Adrenal gland (tissue), 12 donors: ENCODE measurements around the gene CCDC134. TPM values are rescaled to one million over a fixed set of nuclear protein-coding genes. Genes with fewer than 3 reads are reported as not detected.
A peak's percentile ranks its signal among the peaks of the same experiment; 100 is the strongest.

Experiments used
- DNase-seq, 7 donors: peaks; one replicate each; pipeline ENCODE4 v3.0.0-alpha.2; 2019 to 2020
- H3K27ac ChIP-seq, 5 donors: fragments of 200-600 bp; sonication (generic) in 4 of 5; 1 replicate in 3 of 5; 2 replicates in 2 of 5; pipeline versions ENCODE4 v1.5.1 to v1.8.0; 2016 to 2020; ENCODE audit warnings: mild to moderate bottlenecking in 1 of 5
- H3K27me3 ChIP-seq: fragments of 200-600 bp; 2 replicates; pipeline ENCODE4 v1.8.0; 2021
- H3K36me3 ChIP-seq, 2 donors: fragments of 200-600 bp; replicated peaks in 1 of 2; 1 replicate in 1 of 2; 2 replicates in 1 of 2; pipeline versions ENCODE4 v1.5.1 to v1.8.0; 2018 to 2022
- H3K4me1 ChIP-seq, 2 donors: fragments of 200-600 bp; replicated peaks in 1 of 2; 1 replicate in 1 of 2; 2 replicates in 1 of 2; pipeline versions ENCODE4 v1.5.1 to v1.8.0; 2018 to 2021
- H3K4me3 ChIP-seq, 4 donors: fragments of 200-600 bp; sonication (generic) in 3 of 4; one replicate each; pipeline ENCODE4 v1.5.1; 2016 to 2018
- H3K9me3 ChIP-seq, 3 donors: fragments of 200-600 bp; sonication (generic) in 1 of 3; replicated peaks in 1 of 3; 1 replicate in 2 of 3; 2 replicates in 1 of 3; pipeline versions ENCODE4 v1.5.1 to v1.8.0; 2016 to 2021
- CTCF ChIP-seq, 6 experiments: fragments of 450-650 bp in 4 of 6; fragments of 200-600 bp in 2 of 6; sonication (generic) in 1 of 6; IDR thresholded peaks; 1 replicate in 5 of 6; 2 replicates in 1 of 6; pipeline versions ENCODE4 v1.5.1 to v1.8.0; 2016 to 2021; ENCODE audit warnings: antibody characterized with exemption in 6 of 6, mild to moderate bottlenecking in 2 of 6, moderate library complexity in 1 of 6
- POLR2A ChIP-seq, 2 donors: fragments of 450-650 bp; IDR thresholded peaks; one replicate each; pipeline ENCODE4 v1.6.1; 2017; ENCODE audit warnings: antibody characterized with exemption in 2 of 2, mild to moderate bottlenecking in 2 of 2, moderate library complexity in 1 of 2
- WGBS, 4 donors: extraction: QIAGEN DNeasy Blood & Tissue Kit in 2 of 4; methylation state at CpG; one replicate each; pipeline versions ENCODE4 v1.1.5 to v1.1.7; 2013 to 2017; 5-methylcytosine and 5-hydroxymethylcytosine counted together
- intact Hi-C, 2 donors: fragments of 100-400 bp; cut with DNase I; formaldehyde crosslinking; loops; one replicate each; pipeline versions ENCODE4 v1.14.1 to v1.15.0; 2022 to 2023
- polyA plus RNA-seq, 3 donors: library from polyadenylated mRNA; stranded (reverse); fragments of 200-250 nt in 2 of 3; fragments of 350-450 nt in 1 of 3; fragmentation: Illumina TruSeq in 1 of 3; extraction: RNeasy Lipid Tissue Mini Kit (QIAGEN cat#74804) in 1 of 3; gene quantifications; one replicate each; pipeline ENCODE4 v1.2.3, GENCODE V29; 2013 to 2014
- total RNA-seq, 9 donors: library from RNA; depleted of rRNA in 4 of 9; stranded (reverse); fragments of >200 nt in 4 of 9; fragments of 120-200 nt in 1 of 9; fragmentation: NEBNext Ultra II Directional in 1 of 9; extraction: Animal tissue kit (Norgen Biotek cat#: 25700) in 1 of 9; gene quantifications; one replicate each; pipeline versions ENCODE4 v1.1.0 to v1.2.4, GENCODE V29; 2013 to 2023
- donor health status: healthy with polysubstance abuse.
- donor health status: Bipolar disorder and iron deficiency.
- donor health status: DM: yes; HTN: yes; CAD: no.
- donor health status: DM: no; HTN: no; CAD: no.
- donor health status: DM: no; HTN: no; CAD: no.
- donor health status: DM: yes; HTN: yes; CAD: no.

CCDC134 gene
- total and polyA plus RNA-seq, 12 donors: 4.9 to 64.4 (median 32.0) TPM

- TF ChIP-seq POLR2A (IDR thresholded peaks at IDR 0.05) (no peak), CTCF (IDR thresholded peaks at IDR 0.05) (no peak)
- Histone ChIP-seq H3K4me1 (peaks cover 59 to 84% of the 10 kb centered on the region in 2 donors), H3K4me3 (no peak overlapping the region), H3K9me3 (no peaks in the 10 kb centered on the region), H3K27ac (peak overlapping the region in 3 of 5 donors; percentile 14 to 64 (median 42)), H3K36me3 (no peaks in the 10 kb centered on the region), H3K27me3 (no peaks in the 10 kb centered on the region)
- intact Hi-C loops: no loop called here
- no peak for DNase-seq
- 64 to 87% (median 77%) methylated on average over 1 of the region's 1 CpG for WGBS, 4 donors
Observed at GRCh38 chr22:41844036-41844435, 43.6 kb downstream of the CCDC134 start.

GRCh38 chr22:41844513-41844912, 44.0 kb downstream of the CCDC134 start:
- H3K4me3 ChIP-seq: no peak overlapping the region
- 29 to 41% (median 38%) methylated on average over 3 of the region's 3 CpGs for WGBS, 4 donors
- intact Hi-C loops: no loop called here
- no peaks in the 10 kb centered on the region for H3K27me3 ChIP-seq
- no peaks in the 10 kb centered on the region for H3K36me3 ChIP-seq
- H3K9me3 ChIP-seq: no peaks in the 10 kb centered on the region
- TF ChIP-seq CTCF (IDR thresholded peaks at IDR 0.05) (no peak), POLR2A (IDR thresholded peaks at IDR 0.05) (no peak)
- peak overlapping the region in 3 of 5 donors; percentile 14 to 64 (median 42) for H3K27ac ChIP-seq
- no peak for DNase-seq
- H3K4me1 ChIP-seq: peaks cover 59 to 79% of the 10 kb centered on the region in 2 donors

GRCh38 chr22:41845380-41846267, 45.1 kb downstream of the CCDC134 start:
- Histone ChIP-seq H3K36me3 (no peaks in the 10 kb centered on the region), H3K4me1 (peaks cover 59 to 72% of the 10 kb centered on the region in 2 donors), H3K27ac (peak overlapping the region in 3 of 5 donors; percentile 42 to 64 (median 50)), H3K4me3 (no peak overlapping the region), H3K27me3 (no peaks in the 10 kb centered on the region), H3K9me3 (no peaks in the 10 kb centered on the region)
- intact Hi-C loops: no loop called here
- no peak for TF ChIP-seq POLR2A (IDR thresholded peaks at IDR 0.05)
- no peak for TF ChIP-seq CTCF (IDR thresholded peaks at IDR 0.05)
- WGBS, 4 donors: 19 to 49% (median 29%) methylated on average over 4 of the region's 4 CpGs
- no peak for DNase-seq

GRCh38 chr22:41846268-41846987, 45.9 kb downstream of the CCDC134 start:
- Histone ChIP-seq H3K36me3 (no peaks in the 10 kb centered on the region), H3K9me3 (no peaks in the 10 kb centered on the region), H3K4me1 (peaks cover 59 to 69% of the 10 kb centered on the region in 2 donors), H3K27ac (peak overlapping the region in 3 of 5 donors; percentile 42 to 64 (median 50)), H3K4me3 (no peak overlapping the region), H3K27me3 (no peaks in the 10 kb centered on the region)
- no peak for DNase-seq
- intact Hi-C loops: no loop called here
- no peak for TF ChIP-seq POLR2A (IDR thresholded peaks at IDR 0.05)
- TF ChIP-seq CTCF (IDR thresholded peaks at IDR 0.05): no peak
- 45 to 63% (median 58%) methylated on average over 10 of the region's 10 CpGs for WGBS, 4 donors
